GM18951 (cell line): ENCODE measurements around the gene UNC13A.

Source experiments
- POLR2A ChIP-seq: IDR thresholded peaks from 4 replicates; pipeline ENCODE4 v1.6.1; 2011; ENCODE audit warnings: mild to moderate bottlenecking; ENCODE audit not compliant: insufficient read length, insufficient read depth; ENCODE audit errors: extremely low read depth
- in situ Hi-C: fragments of 300-500 bp; cut with MboI; formaldehyde crosslinking; loops from one replicate; pipeline ENCODE4 v1.12.0; 2022; ENCODE audit warnings: low sequenced_read_pairs, mixed read lengths, inconsistent platforms; ENCODE audit not compliant: unreplicated experiment

UNC13A gene

DNA sequence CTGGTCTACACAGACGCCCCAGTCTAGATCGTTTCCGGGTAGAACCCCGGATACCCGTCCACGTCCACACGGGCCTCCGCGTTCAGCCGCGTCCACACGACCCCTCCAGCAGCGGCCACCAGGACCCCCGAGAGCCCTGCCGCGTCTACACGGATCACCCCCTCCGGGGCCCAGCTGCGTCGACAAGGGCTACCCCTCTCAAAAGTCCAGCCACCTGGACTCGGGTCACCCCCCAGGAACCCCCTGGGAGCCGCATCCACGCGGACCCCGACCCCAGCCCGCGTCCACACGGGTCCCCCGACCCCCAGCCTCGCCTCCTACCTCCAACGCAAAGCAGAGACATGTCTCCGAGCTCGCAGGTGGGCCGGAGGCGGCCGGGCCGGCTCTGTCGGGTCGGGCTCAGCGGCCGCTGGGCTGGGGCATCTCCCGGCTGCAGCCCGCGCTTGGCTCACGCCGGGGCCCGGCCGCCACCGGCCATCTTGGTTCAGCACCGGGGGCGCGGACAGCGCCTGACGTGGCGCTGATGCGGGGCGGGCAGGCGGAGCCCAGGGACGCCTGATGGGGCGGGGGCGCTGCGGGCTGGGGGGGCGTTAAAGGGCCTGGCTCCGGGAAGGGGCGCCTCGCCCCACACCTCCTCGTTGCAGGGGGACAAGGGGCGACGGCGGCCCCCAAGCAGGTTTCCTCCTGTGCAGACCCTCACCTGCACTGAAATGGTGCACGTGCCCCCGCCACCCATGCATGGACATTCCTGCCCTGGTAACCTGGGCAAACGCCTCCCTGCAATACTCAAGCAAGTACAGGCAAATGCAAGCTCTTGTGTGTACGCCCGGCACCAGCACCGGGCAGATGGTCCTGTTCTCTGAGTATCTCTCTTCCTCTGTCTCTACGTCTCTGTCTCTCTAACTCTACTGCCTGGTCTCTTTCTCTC, at the start of gene UNC13A:
TSS of gene UNC13A (minus strand) at position 498 of the 928 bp plus-strand sequence. CDS start at position 343, 155 bp downstream.
- no peak for TF ChIP-seq POLR2A
- in situ Hi-C loops: no loop called here

DNA sequence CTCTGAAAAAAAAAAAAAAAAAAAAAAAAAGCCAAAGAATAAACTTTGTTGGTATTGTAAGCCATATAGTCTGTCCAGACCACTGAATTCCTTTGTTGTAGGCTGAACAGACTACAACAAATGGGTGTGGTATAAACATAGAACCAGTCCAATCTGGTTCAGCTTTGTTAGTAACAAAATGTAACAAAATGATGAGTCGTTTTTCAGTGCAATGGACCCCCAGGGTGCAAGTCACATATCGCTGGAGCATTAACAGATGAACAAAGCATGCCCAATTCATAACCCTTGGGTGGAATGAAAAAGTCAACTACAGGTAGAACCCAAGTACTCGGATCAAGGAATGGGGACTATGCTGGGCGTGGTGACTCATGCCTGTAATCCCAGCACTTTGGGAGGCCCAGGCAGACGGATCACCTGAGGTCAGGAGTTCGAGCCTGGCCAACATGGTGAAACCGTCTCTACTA, 49.6 kb upstream of the UNC13A start:
- in situ Hi-C loops: no loop called here

GRCh38 chr19:17735410-17735809, 47.3 kb upstream of the UNC13A start:
- TF ChIP-seq POLR2A: no peak
- in situ Hi-C loops: no loop called here

More for the DNA sequence above, 49.6 kb upstream of the UNC13A start:
- no peak for TF ChIP-seq POLR2A

DNA sequence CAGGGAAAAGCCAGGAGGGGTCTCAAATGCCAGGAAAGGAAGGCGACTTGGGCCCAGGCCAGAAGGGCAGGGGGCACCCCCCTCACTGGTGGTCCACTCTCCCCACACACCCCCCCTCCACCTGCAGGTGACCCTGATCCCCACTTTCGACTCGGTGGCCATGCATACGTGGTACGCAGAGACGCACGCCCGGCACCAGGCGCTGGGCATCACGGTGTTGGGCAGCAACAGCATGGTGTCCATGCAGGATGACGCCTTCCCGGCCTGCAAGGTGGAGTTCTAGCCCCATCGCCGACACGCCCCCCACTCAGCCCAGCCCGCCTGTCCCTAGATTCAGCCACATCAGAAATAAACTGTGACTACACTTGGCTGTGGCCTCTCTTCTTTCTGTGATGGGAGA, 46.0 kb upstream of the UNC13A start:
- in situ Hi-C loops: no loop called here
- TF ChIP-seq POLR2A: no peak

- in situ Hi-C loops: no loop called here
- TF ChIP-seq POLR2A: no peak
These were observed 45.0 kb upstream of the UNC13A start for GRCh38 chr19:17733127-17733526.

DNA sequence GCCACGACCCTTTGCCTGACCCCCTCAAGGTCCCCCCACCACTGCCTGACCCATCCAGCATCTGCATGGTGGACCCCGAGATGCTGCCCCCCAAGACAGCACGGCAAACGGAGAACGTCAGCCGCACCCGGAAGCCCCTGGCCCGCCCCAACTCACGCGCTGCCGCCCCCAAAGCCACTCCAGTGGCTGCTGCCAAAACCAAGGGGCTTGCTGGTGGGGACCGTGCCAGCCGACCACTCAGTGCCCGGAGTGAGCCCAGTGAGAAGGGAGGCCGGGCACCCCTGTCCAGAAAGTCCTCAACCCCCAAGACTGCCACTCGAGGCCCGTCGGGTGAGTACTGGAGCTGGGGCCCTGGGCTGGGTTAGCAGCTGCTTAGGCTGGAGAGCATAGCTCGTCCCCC, 39.7 kb upstream of the UNC13A start:
- TF ChIP-seq POLR2A: no peak
- in situ Hi-C loops: no loop called here

- TF ChIP-seq POLR2A: no peak
- in situ Hi-C loops: no loop called here
These were observed 39.0 kb upstream of the UNC13A start for GRCh38 chr19:17726964-17727773.

GRCh38 chr19:17726136-17726741, 38.1 kb upstream of the UNC13A start:
- TF ChIP-seq POLR2A: no peak
- in situ Hi-C loops: no loop called here

DNA sequence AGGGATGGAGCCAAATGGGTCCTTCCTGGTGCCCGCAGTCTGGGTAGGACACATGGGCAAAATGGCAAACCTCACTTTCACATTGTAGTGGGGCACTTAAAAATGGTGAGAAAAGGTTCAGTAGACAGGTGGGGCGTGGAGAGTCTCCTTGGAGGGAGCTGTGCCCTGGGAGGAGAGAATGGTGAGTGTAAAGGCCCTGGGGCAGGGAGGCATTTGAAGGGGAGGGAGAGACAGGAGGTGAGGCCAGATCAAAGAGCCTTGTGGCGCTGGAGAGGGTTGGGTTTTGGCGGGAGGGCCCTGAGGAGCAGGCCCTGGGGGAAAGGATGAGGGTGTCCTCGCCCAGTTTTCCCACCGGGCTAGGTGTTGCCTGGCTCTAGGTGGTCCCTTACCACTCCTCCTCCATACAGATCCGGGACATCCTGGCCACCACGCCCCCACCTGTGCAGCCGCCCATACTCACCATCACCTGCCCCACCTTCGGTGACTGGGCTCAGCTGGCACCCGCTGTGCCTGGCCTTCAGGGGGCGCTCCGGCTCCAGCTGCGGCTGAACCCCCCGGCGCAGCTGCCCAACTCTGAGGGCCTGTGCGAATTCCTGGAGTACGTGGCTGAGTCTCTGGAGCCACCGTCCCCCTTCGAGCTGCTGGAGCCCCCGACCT, 37.4 kb upstream of the UNC13A start:
- no peak for TF ChIP-seq POLR2A
- in situ Hi-C loops: no loop called here

DNA sequence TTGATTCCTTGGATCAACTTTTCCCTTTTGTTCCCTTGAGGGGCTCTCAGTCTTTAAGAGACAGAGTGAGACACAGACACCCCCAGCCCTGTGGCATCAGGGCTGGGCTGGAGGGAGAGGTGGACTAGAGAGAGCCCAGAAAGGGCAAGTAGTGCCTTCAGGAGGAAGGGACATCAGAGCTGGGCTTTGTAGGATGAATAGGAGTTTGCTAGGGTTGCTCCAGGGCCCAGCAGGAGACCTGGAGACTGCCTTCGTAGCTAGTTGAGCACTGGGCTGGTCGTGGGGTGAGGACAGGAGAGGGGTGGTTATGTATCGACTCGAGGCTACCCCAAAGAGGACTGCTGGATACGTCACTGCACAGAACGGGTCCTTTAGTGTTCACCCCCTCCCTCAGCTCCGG, 36.5 kb upstream of the UNC13A start:
- TF ChIP-seq POLR2A: no peak
- in situ Hi-C loops: no loop called here

- in situ Hi-C loops: no loop called here
- TF ChIP-seq POLR2A: no peak
These were observed 34.6 kb upstream of the UNC13A start for GRCh38 chr19:17722655-17723240.

DNA sequence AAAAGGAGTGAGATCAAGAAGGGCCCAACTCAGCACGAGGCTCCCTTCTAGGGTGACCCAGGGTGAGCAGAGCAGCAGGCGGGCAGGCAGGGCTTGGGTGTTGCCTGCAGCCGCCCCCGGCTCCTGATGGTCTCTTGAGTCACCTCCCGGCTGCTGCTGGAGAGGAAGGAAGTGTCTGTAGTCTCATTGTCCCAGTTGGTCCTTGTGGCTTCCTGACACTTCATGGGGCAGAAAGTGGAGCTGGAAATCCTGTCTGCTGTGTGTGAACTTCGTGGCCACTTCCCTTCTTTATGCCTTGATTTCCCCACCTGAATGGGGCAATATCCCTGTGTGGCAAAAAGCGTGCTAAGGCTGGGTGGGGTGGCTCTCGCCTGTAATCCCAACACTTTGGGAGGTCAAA, 33.7 kb upstream of the UNC13A start:
- TF ChIP-seq POLR2A: no peak
- in situ Hi-C loops: no loop called here

DNA sequence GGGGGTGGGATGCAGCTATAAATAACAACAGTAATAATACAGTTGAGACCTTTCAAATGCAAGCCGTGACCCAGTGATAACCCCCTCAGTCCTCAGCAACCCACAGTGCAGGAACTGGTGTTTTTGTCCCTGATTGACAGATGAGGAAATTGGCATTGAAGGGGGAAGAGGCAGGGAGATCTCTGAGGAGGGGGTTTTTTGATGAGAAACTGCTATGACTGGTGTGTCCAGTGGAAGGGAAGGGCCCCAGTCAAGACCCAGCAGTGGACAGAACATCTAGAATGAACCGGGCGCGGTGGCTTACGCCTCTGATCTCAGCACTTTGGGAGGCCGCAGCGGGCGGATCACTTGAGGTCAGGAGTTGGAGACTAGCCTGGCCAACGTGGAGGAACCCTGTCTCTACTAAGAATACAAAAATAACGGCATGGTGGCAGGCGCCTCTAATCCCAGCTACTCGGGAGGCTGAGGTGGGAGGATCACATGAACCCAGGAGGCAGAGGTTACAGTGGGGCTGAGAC, 33.0 kb upstream of the UNC13A start:
- in situ Hi-C loops: no loop called here
- TF ChIP-seq POLR2A: no peak

DNA sequence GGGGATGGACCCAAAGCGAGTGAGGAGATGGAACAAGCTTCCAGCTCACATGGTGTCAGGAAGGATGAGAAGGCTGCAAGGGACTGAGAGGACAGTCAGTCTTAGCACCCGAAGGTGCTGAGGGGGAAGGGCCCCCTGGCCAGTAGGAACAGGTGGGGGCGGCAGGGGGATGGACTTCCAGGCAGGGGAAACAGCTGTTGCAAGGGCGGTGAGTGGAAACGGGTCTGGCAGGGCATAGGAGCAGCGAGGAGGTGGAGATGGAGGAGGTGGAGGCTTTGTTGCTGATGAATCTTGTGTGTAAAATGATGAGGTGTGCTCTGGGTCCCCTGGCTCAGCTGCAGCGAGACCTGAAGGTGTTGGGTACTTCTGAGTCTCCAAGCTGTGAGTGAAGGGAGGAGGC, 32.3 kb upstream of the UNC13A start:
- in situ Hi-C loops: no loop called here

More for the DNA sequence above, 32.3 kb upstream of the UNC13A start:
- no peak for TF ChIP-seq POLR2A
